CD4-positive, alpha-beta T cell treated with Interleukin-2 at 100 ng/mL for 4 hours (primary cell): ENCODE data around the gene MROH7.

Experiments used
- DNase-seq: peaks from one replicate; pipeline ENCODE4 v3.0.0-alpha.2; 2020; ENCODE audit warnings: low spot score

MROH7 gene

GRCh38 chr1:54640863-54641836 lies at the start of gene MROH7:
MROH7 (plus strand) TSS chr1:54641786; CDS start chr1:54652927, 11,141 bp downstream.
- no peak for DNase-seq

DNA sequence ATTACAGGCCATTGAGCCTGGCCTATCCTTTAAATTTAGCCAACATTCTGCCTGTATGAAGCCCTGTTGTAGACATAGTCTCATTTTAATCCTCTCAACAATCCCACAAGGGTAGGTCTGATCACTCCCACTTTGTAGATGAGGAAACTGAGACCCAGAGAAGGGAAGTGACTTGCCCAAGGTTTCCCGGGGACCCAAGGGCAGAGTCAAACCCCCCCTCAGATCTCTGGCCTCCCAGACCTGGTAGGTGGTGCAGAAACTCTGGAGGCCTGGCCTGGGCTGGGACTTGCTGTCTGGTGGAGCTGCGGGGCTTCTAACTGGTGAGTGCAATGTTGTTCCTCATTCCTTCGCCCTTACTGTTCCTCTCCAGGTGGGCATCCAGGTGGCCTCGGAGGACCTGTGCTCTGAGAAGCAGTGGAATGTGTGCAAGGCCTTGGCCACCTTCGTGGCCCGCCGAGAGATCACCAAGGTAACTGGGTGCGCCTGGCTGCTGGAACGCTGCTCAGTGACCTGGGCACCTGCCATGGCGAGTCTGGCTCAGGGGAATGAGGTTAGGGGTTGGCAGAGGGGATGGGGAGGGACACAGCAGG lies 47.9 kb upstream of the MROH7 start:
- DNase-seq, result no peak

DNA sequence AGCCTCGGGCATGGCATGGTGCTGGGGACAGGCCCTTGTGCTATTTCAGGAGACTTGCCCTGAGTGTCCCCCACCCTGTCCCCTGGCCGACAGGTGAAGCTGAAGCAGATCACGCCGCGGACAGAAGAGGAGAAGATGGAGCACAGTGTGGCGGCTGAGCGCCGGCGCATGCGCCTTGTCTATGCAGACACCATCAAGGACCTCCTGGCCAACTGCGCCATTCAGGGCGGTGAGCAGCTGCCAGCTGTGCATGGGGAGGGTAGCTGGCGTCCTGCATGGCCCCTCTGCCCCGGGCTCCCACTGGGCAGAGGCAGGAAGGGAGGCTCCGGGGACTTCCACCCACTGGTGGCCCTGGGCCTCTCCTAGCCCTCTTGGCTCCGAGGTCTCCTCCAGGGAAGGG lies 47.1 kb upstream of the MROH7 start:
- no peak for DNase-seq

GRCh38 chr1:54595956-54596498 lies 45.6 kb upstream of the MROH7 start:
- no peak for DNase-seq

- DNase-seq, result no peak
Measured at GRCh38 chr1:54596756-54597155, 44.8 kb upstream of the MROH7 start.

DNA sequence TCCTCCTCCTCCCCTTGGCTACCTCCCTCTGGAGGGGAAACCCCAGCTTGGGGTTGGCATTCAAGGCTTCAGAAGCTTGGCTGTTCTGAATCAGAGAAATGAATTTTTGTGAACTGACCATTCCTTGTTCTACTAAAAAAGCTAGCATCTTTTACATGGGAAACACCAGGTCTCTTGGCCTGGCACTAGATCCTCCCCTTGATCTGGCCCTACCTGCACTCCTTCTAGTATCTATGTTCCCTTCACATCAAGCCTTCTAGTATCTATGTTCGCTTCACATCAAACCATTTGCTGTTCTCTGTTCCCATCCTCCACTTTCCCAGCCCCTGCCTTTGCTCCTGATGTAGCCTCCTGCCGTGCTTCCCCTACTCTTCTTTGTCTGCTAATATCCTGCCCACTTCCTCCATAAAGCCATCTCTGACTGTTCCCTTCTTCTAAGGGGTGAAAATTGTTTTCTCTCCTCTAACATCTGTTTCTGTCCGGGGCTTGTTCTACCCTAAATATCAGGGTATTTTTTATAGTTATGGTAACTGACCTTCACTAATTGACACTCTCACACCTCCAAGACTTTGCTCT lies 44.0 kb upstream of the MROH7 start:
- DNase-seq, result no peak

DNA sequence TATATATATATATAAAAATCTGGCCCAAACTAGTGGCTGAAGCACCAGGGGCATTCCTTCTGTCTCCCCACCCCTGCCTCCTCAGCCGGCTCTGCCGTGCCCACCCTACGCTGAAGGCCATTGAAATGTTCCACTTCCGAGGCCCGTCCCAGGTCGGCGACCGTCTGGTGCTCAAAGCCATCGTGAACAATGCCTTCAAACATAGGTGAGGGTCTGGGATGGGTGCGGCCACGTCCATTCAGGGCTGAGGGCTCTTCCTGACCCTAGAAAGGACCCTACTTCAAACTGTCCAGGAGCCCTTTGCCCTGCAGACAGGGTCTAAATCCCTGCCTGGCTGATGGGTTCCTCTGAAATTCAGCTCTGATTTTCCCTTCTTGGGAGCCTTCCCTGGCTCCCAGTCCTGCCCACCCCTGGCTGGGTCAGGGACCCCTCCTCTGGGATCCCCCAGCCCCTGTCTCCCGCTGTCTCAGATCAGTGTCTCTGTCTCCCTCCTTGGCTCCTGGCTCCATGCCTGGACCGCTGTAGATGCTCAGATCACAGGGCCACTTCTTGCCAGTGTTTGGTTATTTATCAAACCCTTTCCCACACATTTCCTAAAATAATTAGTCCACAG lies 42.3 kb upstream of the MROH7 start:
- no peak for DNase-seq

DNA sequence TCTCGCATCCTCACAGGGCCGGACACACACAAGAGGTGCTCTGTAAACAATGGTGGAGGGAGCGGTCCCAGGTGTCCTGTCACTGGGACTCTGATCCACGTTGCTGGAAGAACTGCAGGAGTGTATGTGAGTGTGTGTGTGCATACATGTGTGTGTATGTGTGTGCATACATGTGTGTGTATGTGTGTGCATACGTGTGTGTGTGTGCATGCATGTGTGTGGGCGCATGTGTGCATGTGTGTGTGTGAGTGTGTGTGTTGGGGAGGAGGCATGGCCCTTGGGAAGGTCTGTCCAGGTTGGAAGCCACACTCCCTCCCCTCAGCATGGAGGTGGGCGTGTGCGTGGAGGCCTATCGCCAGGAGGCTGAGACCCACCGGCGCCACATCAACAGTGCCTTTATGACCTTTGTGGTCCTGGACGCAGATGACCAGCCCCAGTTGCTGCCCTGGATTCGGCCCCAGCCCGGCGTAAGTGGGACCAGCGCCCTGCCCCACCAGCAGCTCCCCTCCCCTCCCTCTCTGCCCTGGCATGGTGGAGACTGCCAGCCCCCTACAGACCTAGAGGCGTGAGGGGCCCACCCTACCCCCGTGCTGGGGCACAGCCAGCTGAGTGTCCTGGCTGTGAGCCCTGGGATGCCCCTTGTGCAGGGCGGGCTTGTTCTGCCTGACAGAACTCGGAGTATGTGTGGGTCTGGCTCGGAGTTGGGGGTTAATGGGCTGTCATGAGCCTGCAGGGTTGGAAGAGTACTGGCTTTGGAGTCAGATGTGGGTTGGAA lies 40.5 kb upstream of the MROH7 start:
- no peak for DNase-seq

DNA sequence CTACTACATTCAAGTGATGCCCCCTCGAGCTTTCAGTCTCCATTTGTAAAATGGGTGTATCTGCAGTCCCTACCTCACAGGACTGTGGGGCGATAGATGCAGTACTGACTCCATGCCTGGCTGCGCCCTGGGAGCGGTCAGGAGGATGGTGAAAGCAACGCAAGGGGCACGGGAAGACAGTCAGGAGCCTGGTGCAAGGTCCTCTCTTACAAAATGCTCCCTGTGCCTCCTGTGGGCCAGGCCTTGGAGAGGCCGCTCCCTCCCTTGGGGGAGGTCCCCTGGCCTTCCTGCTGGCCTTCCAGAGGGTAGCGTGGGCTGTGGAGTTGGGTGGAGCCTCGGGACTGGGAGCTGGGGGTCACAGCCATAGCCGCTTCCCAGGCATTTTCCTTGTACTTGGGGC lies 39.9 kb upstream of the MROH7 start:
- no peak for DNase-seq

DNA sequence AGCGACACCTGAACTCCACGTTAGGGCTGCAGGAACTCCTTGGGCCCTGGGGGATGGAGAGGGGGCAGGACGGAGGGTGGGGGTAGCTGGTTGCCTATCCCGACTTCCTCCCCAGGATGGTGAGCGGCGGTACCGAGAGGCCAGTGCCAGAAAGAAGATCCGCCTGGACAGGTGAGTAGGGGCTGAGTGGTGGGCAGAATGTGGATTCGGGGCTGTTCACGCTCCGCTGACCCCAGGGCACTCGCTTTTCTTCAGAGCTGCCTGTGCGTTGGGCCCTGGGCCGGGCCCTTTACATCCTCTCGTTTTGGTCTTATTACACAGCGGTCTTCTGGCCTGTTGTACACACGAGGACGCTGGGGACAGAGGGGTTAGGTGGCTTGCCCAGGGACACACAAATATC lies 39.0 kb upstream of the MROH7 start:
- no peak for DNase-seq

DNA sequence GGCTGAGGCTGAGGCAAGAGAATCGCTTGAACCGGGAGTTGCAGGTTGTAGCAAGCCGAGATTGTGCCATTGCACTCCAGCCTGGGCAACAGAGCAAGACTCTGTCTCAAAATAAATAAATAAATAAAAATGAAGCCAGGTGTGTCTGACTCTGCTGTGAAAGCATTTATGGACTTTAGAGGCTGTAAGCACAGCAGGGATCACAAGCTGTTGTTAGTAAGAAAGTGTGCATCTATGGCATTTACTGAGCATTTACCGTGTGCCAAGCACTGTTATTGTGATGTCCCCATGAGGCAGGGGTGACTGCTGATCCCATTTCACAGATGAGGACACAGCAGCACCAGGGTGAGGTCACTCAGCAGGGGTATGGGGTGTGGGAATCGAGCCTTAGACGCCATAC lies 38.3 kb upstream of the MROH7 start:
- no peak for DNase-seq

DNA sequence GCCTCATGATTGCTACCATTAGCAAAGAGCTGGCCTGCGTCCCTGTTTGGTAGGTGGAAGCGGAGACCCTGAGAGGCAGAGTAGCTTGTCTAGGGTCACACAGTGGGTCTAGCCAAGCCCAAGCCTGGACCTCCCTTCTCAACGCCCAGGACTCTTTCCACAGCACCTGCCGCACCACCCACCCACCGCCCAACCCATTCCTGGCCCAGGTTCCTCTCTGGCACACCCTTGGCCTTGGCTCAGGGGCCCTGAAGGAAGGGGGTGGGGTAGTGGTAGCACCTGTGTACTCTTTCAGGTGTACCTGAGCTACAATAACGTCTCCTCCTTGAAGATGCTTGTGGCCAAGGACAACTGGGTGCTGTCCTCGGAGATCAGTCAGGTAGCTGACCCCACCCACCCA lies 37.5 kb upstream of the MROH7 start:
- no peak for DNase-seq

DNA sequence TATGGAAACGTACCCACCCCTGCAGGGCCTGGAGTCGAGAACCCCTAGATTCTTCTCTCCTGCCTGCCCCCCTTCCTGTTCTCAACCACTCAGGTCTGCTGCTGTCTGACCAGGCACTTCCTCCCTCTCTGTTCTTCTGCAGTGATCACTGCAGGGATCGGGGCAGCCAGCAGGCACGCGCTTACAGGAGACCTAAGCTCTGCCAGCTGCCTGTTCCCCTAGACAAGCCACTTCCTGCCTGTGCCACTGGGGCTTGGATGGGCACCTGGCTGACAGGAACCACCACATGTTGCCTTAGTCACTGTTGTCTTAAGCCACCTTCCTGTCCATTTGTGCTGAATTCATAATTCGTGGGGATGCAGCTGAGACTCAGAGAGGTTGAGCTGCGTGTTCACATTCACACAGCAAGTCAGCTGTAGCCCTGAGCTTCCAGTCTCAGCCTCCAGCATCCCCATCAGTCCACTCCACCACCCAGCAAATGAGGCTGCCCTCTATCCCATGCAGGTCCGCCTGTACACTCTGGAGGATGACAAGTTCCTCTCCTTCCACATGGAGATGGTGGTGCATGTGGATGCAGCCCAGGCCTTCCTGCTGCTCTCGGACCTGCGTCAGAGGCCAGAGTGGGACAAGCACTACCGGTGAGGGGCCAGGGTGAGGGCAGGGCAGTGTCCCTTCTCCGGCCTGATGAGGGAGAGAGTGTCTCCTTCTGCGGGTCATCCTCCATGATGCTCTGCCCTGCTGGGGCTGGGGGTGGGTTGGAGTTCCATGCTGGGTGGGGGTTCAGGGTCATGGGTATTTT lies 36.8 kb upstream of the MROH7 start:
- DNase-seq, result peak; percentile 5

- no peak for DNase-seq
Measured at GRCh38 chr1:54606096-54606989, 35.2 kb upstream of the MROH7 start.

GRCh38 chr1:54606990-54607325 lies 34.6 kb upstream of the MROH7 start:
- no peak for DNase-seq

GRCh38 chr1:54607821-54608565 lies 33.6 kb upstream of the MROH7 start:
- no peak for DNase-seq

DNA sequence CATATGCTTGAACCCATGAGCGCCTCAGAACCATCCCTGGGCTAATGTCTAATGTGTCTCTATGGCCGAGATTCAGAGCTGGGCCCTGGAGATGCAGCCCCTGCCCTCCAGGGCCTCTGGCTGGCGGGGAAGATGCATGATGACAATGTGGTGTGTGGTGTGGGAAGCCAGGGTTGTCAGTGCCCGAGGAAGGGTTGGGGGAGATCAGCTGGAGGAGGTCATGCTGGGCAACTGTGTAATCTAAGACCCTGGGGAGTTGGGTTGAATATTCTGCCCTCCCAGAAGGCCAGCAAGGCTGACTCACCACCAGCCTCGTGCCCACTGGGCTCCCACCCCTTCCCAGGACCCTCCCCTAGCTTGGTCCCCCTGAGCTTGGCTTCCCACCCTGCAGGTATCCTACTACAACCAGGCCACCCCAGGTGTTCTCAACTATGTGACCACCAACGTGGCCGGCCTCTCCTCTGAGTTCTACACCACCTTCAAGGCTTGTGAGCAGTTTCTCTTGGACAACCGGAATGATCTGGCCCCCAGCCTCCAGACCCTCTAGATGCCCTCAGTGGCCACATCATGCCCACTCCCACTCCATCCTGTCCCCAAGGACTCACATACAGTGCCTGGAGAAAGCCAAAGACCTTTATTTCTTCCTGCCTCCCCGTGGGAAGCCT lies 32.9 kb upstream of the MROH7 start:
- no peak for DNase-seq

DNA sequence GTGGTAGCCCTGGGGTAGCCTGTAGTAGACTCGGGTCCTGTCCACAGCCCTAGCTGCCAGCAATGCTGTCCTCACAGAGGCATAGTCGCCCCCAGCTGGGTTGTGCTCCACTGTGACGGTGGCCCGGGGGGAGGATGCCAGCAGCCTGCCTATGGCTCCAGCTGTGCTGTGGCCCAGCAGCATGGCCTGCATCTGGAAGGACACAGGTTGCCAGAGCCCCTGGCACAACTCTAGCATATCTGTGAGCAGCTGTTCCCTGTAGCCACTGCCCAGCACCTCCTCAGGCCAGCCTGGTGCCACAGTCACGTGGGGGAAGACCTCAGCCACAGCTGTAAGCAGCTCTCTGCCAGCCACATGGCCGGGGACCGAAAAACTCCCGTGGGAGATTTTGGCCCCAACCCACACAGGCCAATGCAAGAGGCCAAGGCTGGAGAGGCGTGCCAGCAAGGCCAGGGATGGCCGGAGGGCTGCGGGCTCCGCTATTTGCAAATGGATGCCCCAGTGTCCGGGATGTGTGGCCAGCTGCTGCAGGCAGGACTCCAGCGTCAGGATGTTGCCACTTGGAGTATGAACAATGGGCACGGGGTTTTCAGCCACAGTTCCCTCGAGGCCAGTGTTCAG lies 32.2 kb upstream of the MROH7 start:
- no peak for DNase-seq
